Heart left ventricle (tissue), 11 donors: ENCODE measurements around the gene SAV1. TPM values are rescaled to one million over a fixed set of nuclear protein-coding genes. Genes with fewer than 3 reads are reported as not detected.

ENCODE experiments used
- polyA plus RNA-seq, 2 donors: library from polyadenylated mRNA; stranded (reverse); fragments of 200-250 nt; gene quantifications; one replicate each; pipeline ENCODE4 v1.2.3, GENCODE V29; 2013
- total RNA-seq, 9 donors: library from RNA; depleted of rRNA in 2 of 9; stranded (reverse); fragments of >200 nt in 2 of 9; fragmentation: NEBNext Ultra II Directional in 3 of 9; extraction: Animal tissue kit (Norgen Biotek cat#: 25700) in 3 of 9; gene quantifications; one replicate each; pipeline versions ENCODE4 v1.1.0 to v1.2.4, GENCODE V29; 2016 to 2023
- donor health status: ischemic (EF 13 %, LVEDD 7.1; RV severe dilation, severe dysfunction).
- donor health status: healthy with polysubstance abuse.
- donor health status: DM: no; HTN: yes; CAD: no.
- donor health status: DM: no; HTN: no; CAD: no.
- donor health status: ischemic (EF 25% LVEDD 5.7; RV mildly dilated, moderate dysfunction).
- donor health status: healthy.
- donor health status: DM: yes; HTN: yes; CAD: no.
- donor health status: PGD.
- donor health status: nonischemic (EF 23%, LVEDD 6.1; RV moderate dilation, normal function).

SAV1 gene
- total and polyA plus RNA-seq, 11 donors = 15.2 to 35.3 (median 24.7) TPM

Other genes starting within 250 kb of the SAV1 start
- 10 to 100 TPM in 8 of 9 donors, 1 to 10 TPM in 1; 9.0 to 43.3 (median 16.6) TPM for gene MAP4K5, start 135.7 kb downstream of the SAV1 start, total RNA-seq
- 10 to 100 TPM in 1 of 2 donors, 1 to 10 TPM in 1; 4.7 to 17.0 TPM for gene MAP4K5, start 135.7 kb downstream of the SAV1 start, polyA plus RNA-seq
- 1 to 10 TPM in 5 of 9 donors, under 1 TPM in 4; 0.28 to 3.1 (median 1.1) TPM for gene ATL1, start 108.2 kb downstream of the SAV1 start, total RNA-seq
- gene ATL1, start 108.2 kb downstream of the SAV1 start, polyA plus RNA-seq = under 1 TPM; 0.30 to 0.67 TPM
- gene NIN, start 162.9 kb upstream of the SAV1 start, total RNA-seq = 10 to 100 TPM; 17.9 to 48.3 (median 25.8) TPM
- 10 to 100 TPM; 11.7 to 12.5 TPM for gene NIN, start 162.9 kb upstream of the SAV1 start, polyA plus RNA-seq
- gene ABHD12B, start 203.7 kb upstream of the SAV1 start, total RNA-seq = 1 to 10 TPM in 1 of 9 donors, not detected in 8; 1.2 TPM
- gene ABHD12B, start 203.7 kb upstream of the SAV1 start, polyA plus RNA-seq = not detected